ENCODE results near the gene MLF1. TPM values are rescaled to one million over a fixed set of nuclear protein-coding genes. Genes with fewer than 3 reads are reported as not detected.
A peak's percentile ranks its signal among the peaks of the same experiment; 100 is the strongest.

Gene MLF1
- total RNA-seq, 2 experiments from 2014 or later = 13.7 to 14.7 TPM

DNA sequence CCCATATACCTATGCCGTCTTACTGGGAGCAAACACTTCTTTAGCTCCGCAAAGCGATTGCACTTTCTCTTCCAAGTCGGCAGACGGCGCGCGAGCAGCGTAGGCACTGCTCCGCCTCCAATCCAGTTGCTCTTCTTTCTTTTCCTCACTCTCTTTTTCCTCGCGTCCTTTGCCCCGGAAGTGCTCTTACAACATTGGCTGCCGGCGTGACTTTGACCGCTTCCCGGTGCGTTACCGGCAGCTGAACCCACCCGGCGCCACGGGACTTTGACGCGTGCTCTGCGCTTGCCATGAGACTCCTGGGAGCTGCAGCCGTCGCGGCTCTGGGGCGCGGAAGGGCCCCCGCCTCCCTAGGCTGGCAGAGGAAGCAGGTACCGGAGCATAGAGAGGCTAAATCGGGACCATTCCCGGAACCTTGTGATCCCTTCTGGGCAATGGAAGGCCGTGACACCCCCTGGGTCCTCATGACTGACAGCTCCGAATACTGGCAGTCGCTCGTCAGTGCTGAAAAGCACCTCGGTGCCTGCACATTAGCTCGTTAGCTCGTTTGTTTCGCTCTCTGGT is 73.4 kb downstream of the MLF1 start, which contains the start of gene GFM1:
GFM1 (plus strand) TSS at position 183 of the 564 bp plus-strand sequence; CDS start at position 291, 108 bp downstream.
- DNase-seq = peak; percentile 79 to 97 (median 86)
- Histone ChIP-seq H3K36me3 (ENCODE audit: insufficient read depth, low read length) (peaks cover 25% of the 10 kb centered on the region), H3K4me3 (ENCODE audit: low read length) (peak within 1 kb of the TSS; percentile 99), H3K9me3 (ENCODE audit: control insufficient read depth in 1 of 2, insufficient read depth in 1 of 2, low read length in 2 of 2) (no peaks in the 10 kb centered on the region), H3K4me1 (ENCODE audit: insufficient read depth, low read length) (peaks cover 16% of the 10 kb centered on the region), H3K27ac (ENCODE audit: low read depth in 1 of 2, low read length in 2 of 2) (peak within 1 kb of the TSS; percentile 54 to 81), H3K27me3 (ENCODE audit: control insufficient read depth in 1 of 2, insufficient read depth in 2 of 2, low read length in 2 of 2) (no peaks in the 10 kb centered on the region)
- ATAC-seq (ENCODE audit: poor library complexity) = peak; percentile 94
- POLR2A ChIA-PET = interaction anchor here (0.9 to 2.3 kb wide), 13 partner anchors 9 to 1484 kb away, joined by 3 to 13 read pairs (median 6); partner anchors contain the start of genes CCNL1, LXN, MFSD1 and MLF1
- CTCF ChIA-PET = interaction anchor here (0.6 to 3.1 kb wide), 16 partner anchors 9 to 1831 kb away, joined by 3 to 38 read pairs (median 6); partner anchors contain the start of genes LXN, MFSD1 and MLF1
- Mint-ChIP-seq H3K36me3 (ENCODE audit: low read depth) (peaks cover 33% of the 10 kb centered on the region), H3K9me3 (no peaks in the 10 kb centered on the region), H3K27ac (peak within 1 kb of the TSS; percentile 64), H3K4me3 (peak within 1 kb of the TSS; percentile 95), H3K27me3 (no peaks in the 10 kb centered on the region), H3K4me1 (ENCODE audit: low read depth) (peaks cover 53% of the 10 kb centered on the region)
- intact Hi-C loops (cut with DNase I, micrococcal nuclease) = loop anchor here (5.0 to 10.0 kb wide), 3 partner anchors 158 to 1920 kb away; partner anchors contain the start of genes KPNA4 (in 1 of the 2) and MFSD1 (in 1 of the 2)
- TF ChIP-seq, protein P1, sequence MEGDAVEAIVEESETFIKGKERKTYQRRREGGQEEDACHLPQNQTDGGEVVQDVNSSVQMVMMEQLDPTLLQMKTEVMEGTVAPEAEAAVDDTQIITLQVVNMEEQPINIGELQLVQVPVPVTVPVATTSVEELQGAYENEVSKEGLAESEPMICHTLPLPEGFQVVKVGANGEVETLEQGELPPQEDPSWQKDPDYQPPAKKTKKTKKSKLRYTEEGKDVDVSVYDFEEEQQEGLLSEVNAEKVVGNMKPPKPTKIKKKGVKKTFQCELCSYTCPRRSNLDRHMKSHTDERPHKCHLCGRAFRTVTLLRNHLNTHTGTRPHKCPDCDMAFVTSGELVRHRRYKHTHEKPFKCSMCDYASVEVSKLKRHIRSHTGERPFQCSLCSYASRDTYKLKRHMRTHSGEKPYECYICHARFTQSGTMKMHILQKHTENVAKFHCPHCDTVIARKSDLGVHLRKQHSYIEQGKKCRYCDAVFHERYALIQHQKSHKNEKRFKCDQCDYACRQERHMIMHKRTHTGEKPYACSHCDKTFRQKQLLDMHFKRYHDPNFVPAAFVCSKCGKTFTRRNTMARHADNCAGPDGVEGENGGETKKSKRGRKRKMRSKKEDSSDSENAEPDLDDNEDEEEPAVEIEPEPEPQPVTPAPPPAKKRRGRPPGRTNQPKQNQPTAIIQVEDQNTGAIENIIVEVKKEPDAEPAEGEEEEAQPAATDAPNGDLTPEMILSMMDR (IDR thresholded peaks at IDR 0.05) = peak; percentile 92

DNA sequence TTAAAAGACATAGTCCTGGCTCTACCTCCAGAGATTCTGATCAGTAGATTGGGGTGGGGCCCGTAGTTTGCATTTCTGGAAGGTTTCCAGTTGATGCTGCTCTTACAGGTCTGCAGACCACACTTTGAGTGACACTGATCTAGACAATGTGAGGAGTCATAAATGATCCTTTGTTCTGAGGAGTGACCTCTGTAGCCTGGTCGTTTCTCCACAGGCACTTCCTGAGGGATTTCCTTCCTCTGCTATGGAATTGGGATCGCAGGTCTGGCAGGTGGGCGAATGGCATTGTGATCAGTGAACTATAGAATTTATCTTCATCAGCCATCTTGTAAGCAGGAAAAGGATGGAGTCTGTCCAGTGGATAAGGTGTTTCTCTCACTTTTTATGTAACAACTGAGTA is 78.8 kb downstream of the MLF1 start:
- H3K9me3 Mint-ChIP-seq = no peaks in the 10 kb centered on the region
- H3K27ac Mint-ChIP-seq = no peak overlapping the region
- ATAC-seq (ENCODE audit: poor library complexity) = no peak
- POLR2A ChIA-PET = no interaction called here
- H3K9me3 ChIP-seq (ENCODE audit: control insufficient read depth in 1 of 2, insufficient read depth in 1 of 2, low read length in 2 of 2) = no peaks in the 10 kb centered on the region
- H3K36me3 Mint-ChIP-seq (ENCODE audit: low read depth) = peaks cover 78% of the 10 kb centered on the region
- H3K4me3 ChIP-seq (ENCODE audit: low read length) = no peak overlapping the region
- H3K36me3 ChIP-seq (ENCODE audit: insufficient read depth, low read length) = peaks cover 58% of the 10 kb centered on the region
- no peaks in the 10 kb centered on the region for H3K27me3 Mint-ChIP-seq
- no peaks in the 10 kb centered on the region for H3K27me3 ChIP-seq (ENCODE audit: control insufficient read depth in 1 of 2, insufficient read depth in 2 of 2, low read length in 2 of 2)
- no peak for DNase-seq
- H3K4me3 Mint-ChIP-seq = no peak overlapping the region
- TF ChIP-seq, protein P1 (IDR thresholded peaks at IDR 0.05) = no peak
- intact Hi-C loops (cut with DNase I, micrococcal nuclease) = loop anchor here in 1 of 2 experiments (2.0 to 10.0 kb wide), 4 partner anchors 19 to 1915 kb away; partner anchors contain the start of genes KPNA4 and RSRC1
- peaks cover 40% of the 10 kb centered on the region for H3K4me1 Mint-ChIP-seq (ENCODE audit: low read depth)
- CTCF ChIA-PET = no interaction called here
- no peak overlapping the region for H3K27ac ChIP-seq (ENCODE audit: low read depth in 1 of 2, low read length in 2 of 2)
- peaks cover 3% of the 10 kb centered on the region for H3K4me1 ChIP-seq (ENCODE audit: insufficient read depth, low read length)

GRCh38 chr3:158651192-158651591 is 80.2 kb downstream of the MLF1 start:
- CTCF ChIA-PET = interaction anchor here (1.0 kb wide), 1 partner anchor 140 kb away, joined by 3 read pairs; no protein-coding TSS in a partner anchor

More at GRCh38 chr3:158651192-158651591, 80.2 kb downstream of the MLF1 start:
- Mint-ChIP-seq H3K27me3 (no peaks in the 10 kb centered on the region), H3K9me3 (no peaks in the 10 kb centered on the region), H3K4me3 (no peak overlapping the region), H3K27ac (no peak overlapping the region), H3K4me1 (ENCODE audit: low read depth) (peaks cover 26% of the 10 kb centered on the region), H3K36me3 (ENCODE audit: low read depth) (peaks cover 87% of the 10 kb centered on the region)
- POLR2A ChIA-PET = no interaction called here
- DNase-seq (no peak), ATAC-seq (ENCODE audit: poor library complexity) (no peak)
- Histone ChIP-seq H3K27me3 (ENCODE audit: control insufficient read depth in 1 of 2, insufficient read depth in 2 of 2, low read length in 2 of 2) (no peaks in the 10 kb centered on the region), H3K4me1 (ENCODE audit: insufficient read depth, low read length) (no peaks in the 10 kb centered on the region), H3K27ac (ENCODE audit: low read depth in 1 of 2, low read length in 2 of 2) (no peak overlapping the region), H3K4me3 (ENCODE audit: low read length) (no peak overlapping the region), H3K9me3 (ENCODE audit: control insufficient read depth in 1 of 2, insufficient read depth in 1 of 2, low read length in 2 of 2) (no peaks in the 10 kb centered on the region), H3K36me3 (ENCODE audit: insufficient read depth, low read length) (peaks cover 65% of the 10 kb centered on the region)
- intact Hi-C loops (cut with DNase I, micrococcal nuclease) = no loop called here
- TF ChIP-seq, protein P1 (IDR thresholded peaks at IDR 0.05) = no peak
